HAP-1 (cell line): ENCODE data around the gene SYT1.
A peak's percentile ranks its signal among the peaks of the same experiment; 100 is the strongest.
"Not testable (repeated sequence)": the region's sequence is repeated elsewhere in the genome, so short reads cannot be mapped to it uniquely, and the experiment has no call there.

Experiments
- DNase-seq, 2 experiments: peaks; one replicate each; pipeline ENCODE4 v3.0.0-alpha.2; 2016 to 2020; ENCODE audit warnings: low spot score in 2 of 2
- H3K27me3 ChIP-seq: fragments of 250-450 bp; sonication (Bioruptor Pico); 2 replicates; pipeline ENCODE4 v1.5.1; 2020; ENCODE audit warnings: low read depth, mild to moderate bottlenecking, moderate library complexity
- H3K36me3 ChIP-seq: fragments of 250-450 bp; sonication (Bioruptor Pico); replicated peaks from 2 replicates; pipeline ENCODE4 v1.5.1; 2020; ENCODE audit warnings: mild to moderate bottlenecking
- H3K4me1 ChIP-seq: fragments of 250-450 bp; sonication (Bioruptor Pico); 2 replicates; pipeline ENCODE4 v1.5.1; 2020; ENCODE audit warnings: mild to moderate bottlenecking
- H3K4me3 ChIP-seq: fragments of 250-450 bp; sonication (Bioruptor Pico); 2 replicates; pipeline ENCODE4 v1.5.1; 2020; ENCODE audit warnings: mild to moderate bottlenecking, moderate library complexity
- H3K9me3 ChIP-seq: fragments of 250-450 bp; sonication (Bioruptor Pico); 2 replicates; pipeline ENCODE4 v1.5.1; 2020; ENCODE audit warnings: mild to moderate bottlenecking, moderate library complexity
- in situ Hi-C: fragments of 300-500 bp; cut with MboI; formaldehyde crosslinking; loops from 3 replicates; pipeline ENCODE4 v1.14.3; 2020; ENCODE audit warnings: low sequenced_read_pairs, inconsistent platforms, mixed read lengths

SYT1 gene

DNA sequence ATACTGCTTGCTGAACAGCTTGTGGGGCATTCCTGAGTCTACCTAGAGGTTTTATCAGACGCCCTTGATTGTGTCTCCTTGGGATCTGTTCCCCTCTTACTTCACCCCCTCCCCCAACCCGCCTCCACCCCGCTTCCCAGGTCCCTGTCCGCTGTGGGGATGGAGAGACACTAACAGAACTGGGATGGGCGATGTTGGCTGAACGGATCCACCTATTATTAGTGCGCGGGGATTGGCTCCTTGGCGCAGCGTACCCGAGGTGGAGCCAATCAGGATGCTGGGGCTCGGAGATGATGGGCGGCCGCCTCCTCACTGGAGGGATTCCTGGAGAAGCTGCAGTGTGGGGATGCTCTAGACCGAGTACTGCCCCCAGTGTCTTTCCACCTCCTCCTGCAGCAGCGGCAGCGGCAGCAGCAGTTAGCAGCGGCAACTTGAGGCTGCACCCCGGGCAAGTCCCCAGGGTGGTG is at the start of gene SYT1:
Gene SYT1 (plus strand): TSS at position 372 of the 467 bp plus-strand sequence.
- Histone ChIP-seq H3K4me3 (no peak within 1 kb of the TSS), H3K9me3 (no peaks in the 10 kb centered on the region), H3K27me3 (no peaks in the 10 kb centered on the region), H3K36me3 (no peaks in the 10 kb centered on the region), H3K4me1 (0 out of 2 replicates have a peak, but pooled peaks cover 3% of the 10 kb centered on the region)
- in situ Hi-C loops = no loop called here
- no peak for DNase-seq

DNA sequence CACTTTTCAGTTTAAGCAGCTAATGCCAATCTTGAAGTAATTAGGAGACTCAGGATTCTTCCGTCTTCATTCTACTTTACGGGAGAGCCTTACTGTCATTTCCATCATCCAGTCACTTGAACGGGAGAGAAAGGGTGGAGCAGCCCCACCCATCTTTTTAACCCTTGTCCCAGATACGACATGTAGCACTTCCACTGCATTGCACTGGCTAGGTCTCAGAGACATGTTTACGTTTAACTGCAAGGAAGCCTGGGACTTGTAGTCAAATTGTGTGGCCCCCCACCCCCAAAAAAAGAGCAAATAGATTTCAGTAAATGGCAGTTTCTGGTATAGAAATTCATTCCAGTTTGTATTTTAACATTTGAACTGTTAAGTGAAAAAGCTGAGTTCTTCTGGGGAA is 46.1 kb upstream of the SYT1 start:
- Histone ChIP-seq H3K4me3 (no peak overlapping the region), H3K9me3 (no peaks in the 10 kb centered on the region), H3K36me3 (no peaks in the 10 kb centered on the region), H3K27me3 (no peaks in the 10 kb centered on the region), H3K4me1 (no peaks in the 10 kb centered on the region)
- in situ Hi-C loops = no loop called here
- peak; percentile 13 to 18 for DNase-seq

- Histone ChIP-seq H3K4me1 (no peaks in the 10 kb centered on the region), H3K4me3 (no peak overlapping the region), H3K36me3 (no peaks in the 10 kb centered on the region), H3K9me3 (no peaks in the 10 kb centered on the region), H3K27me3 (no peaks in the 10 kb centered on the region)
- no peak for DNase-seq
- in situ Hi-C loops = no loop called here
These were observed 43.6 kb upstream of the SYT1 start for GRCh38 chr12:78820946-78821345.

DNA sequence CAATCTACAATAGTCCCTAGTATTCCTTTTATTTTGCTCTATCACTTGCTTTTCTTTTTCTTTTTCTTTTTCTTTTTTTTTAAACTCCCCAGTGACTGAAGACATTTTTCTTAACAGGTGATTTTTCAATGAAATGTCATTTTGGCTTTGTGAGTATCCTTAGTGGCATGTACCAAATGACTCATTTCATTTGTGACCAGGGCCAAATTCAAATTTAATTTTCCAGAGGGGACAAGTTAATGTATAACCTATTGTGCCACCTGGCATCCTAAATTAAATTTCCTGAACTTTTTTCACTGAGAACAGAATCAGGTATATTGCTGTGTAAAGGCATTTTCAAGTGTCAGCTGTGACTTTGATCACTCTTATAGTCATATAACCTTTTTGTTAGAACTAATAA is 39.7 kb upstream of the SYT1 start:
- no peak for DNase-seq
- in situ Hi-C loops = no loop called here
- Histone ChIP-seq H3K4me1 (no peaks in the 10 kb centered on the region), H3K4me3 (no peak overlapping the region), H3K36me3 (no peaks in the 10 kb centered on the region), H3K27me3 (no peaks in the 10 kb centered on the region), H3K9me3 (no peaks in the 10 kb centered on the region)

DNA sequence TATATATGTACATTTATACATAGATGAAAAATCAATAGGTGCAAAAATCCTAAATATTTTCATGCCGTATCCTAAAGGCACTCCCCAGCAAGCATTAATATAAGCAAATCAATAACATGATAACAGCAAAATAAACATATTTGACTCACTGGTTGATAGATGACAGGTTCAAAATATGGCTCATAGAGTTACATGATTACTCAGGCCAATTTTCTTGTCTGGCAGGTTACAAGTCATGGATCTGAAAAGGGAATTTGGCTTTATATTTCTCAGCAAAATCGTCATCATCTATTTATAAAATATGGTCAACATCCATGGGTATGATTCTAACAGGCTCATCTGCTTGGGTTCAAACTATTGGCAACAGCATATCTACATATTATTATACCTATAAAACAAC is 34.9 kb upstream of the SYT1 start:
- Histone ChIP-seq H3K27me3 (no peaks in the 10 kb centered on the region), H3K4me1 (no peaks in the 10 kb centered on the region), H3K36me3 (no peaks in the 10 kb centered on the region), H3K4me3 (no peak overlapping the region), H3K9me3 (no peaks in the 10 kb centered on the region)
- in situ Hi-C loops = no loop called here
- no peak for DNase-seq

- no peaks in the 10 kb centered on the region for H3K27me3 ChIP-seq
- H3K9me3 ChIP-seq = no peaks in the 10 kb centered on the region
- DNase-seq = no peak
- H3K4me3 ChIP-seq = no peak overlapping the region
- H3K36me3 ChIP-seq = no peaks in the 10 kb centered on the region
- in situ Hi-C loops = no loop called here
- H3K4me1 ChIP-seq = no peaks in the 10 kb centered on the region
These were observed 29.1 kb upstream of the SYT1 start for GRCh38 chr12:78835493-78835892.

GRCh38 chr12:78840518-78841019 is 24.0 kb upstream of the SYT1 start:
- in situ Hi-C loops = not testable (repeated sequence)

GRCh38 chr12:78853231-78853630 is 11.3 kb upstream of the SYT1 start:
- DNase-seq = no peak
- Histone ChIP-seq H3K36me3 (no peaks in the 10 kb centered on the region), H3K4me3 (no peak overlapping the region), H3K9me3 (no peaks in the 10 kb centered on the region), H3K4me1 (no peaks in the 10 kb centered on the region), H3K27me3 (no peaks in the 10 kb centered on the region)
- in situ Hi-C loops = no loop called here

More at GRCh38 chr12:78840518-78841019, 24.0 kb upstream of the SYT1 start:
- H3K36me3 ChIP-seq, H3K4me3 ChIP-seq, H3K27me3 ChIP-seq, H3K9me3 ChIP-seq, H3K4me1 ChIP-seq, DNase-seq: not testable (repeated sequence)

GRCh38 chr12:78863482-78864402 is 832 bp upstream of the SYT1 start:
- no peak for DNase-seq
- H3K4me3 ChIP-seq = no peak overlapping the region
- in situ Hi-C loops = no loop called here

DNA sequence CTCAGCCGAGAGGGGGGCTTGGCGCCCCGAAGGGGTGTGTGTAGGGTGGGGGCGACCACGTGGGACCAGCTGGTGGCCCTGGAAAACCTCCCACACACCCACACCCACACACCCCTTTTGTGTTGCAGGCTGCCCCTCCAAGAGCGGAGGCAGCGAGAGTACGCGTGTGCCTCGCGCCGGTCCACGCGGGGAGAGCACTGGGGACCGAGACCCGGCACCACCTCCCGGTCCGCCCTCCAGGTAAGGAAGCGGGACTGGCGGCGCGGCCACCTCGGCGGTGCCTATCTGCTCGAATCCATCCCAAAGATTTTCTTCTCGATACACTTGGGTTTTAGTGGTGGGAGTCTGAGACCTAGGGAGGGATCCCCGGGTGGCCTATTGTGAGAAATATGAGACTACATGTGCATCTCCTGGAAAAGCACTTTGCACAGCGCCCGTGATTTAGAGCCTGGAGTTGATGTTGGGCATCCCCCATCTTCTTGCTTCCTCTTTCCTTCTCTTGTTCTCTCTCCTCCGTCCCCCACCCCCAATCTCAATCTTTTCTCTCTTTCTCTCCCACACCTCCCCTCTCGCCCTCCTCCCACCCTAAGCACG is 393 bp downstream of the SYT1 start:
- Histone ChIP-seq H3K36me3 (no peaks in the 10 kb centered on the region), H3K27me3 (no peaks in the 10 kb centered on the region), H3K9me3 (no peaks in the 10 kb centered on the region), H3K4me1 (0 out of 2 replicates have a peak, but pooled peaks cover 3% of the 10 kb centered on the region), H3K4me3 (no peak overlapping the region)
- DNase-seq = no peak
- in situ Hi-C loops = no loop called here

More at GRCh38 chr12:78863482-78864402, 832 bp upstream of the SYT1 start:
- Histone ChIP-seq H3K27me3 (no peaks in the 10 kb centered on the region), H3K4me1 (0 out of 2 replicates have a peak, but pooled peaks cover 3% of the 10 kb centered on the region), H3K9me3 (no peaks in the 10 kb centered on the region), H3K36me3 (no peaks in the 10 kb centered on the region)

DNA sequence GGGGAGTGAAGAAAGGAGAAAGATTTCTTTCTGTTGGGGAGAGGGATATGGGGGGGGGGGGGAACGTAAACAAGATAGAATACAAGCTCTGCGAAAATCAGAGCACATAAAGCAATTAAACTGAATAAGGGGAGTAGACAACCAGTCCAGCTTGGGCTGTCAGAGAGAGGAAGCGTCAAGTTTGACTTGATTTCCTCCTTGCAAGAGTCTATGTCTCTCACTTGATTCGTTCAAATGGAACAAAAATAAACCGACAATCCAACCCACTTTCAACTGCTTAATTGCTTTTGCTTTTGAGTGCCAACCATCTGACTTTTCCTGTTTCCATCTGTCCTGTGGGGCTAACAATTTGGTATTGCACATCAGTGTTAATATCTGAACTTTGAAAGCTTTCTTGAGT is 942 bp downstream of the SYT1 start:
- H3K36me3 ChIP-seq = no peaks in the 10 kb centered on the region
- DNase-seq = no peak
- 0 out of 2 replicates have a peak, but pooled peaks cover 3% of the 10 kb centered on the region for H3K4me1 ChIP-seq
- no peak overlapping the region for H3K4me3 ChIP-seq
- no peaks in the 10 kb centered on the region for H3K9me3 ChIP-seq
- H3K27me3 ChIP-seq = no peaks in the 10 kb centered on the region
- in situ Hi-C loops = no loop called here

DNA sequence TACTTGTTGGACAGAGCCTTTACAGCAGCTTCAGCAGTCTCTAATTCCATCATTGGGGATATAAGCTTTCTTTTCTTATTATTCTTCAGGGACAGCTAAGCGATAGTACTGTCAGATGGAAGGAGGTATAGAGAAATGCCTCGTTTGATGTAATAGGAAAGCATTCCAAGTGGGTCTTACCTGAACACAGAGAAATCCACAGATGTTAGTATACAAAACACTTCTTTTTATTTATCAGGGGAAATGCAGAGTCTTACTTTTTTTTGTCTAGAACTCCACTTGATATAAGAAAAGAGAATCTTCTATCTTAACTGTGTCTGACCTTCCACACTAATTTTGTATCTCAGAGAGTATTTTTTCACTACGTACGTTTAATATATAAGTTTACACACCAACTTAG is 1.9 kb downstream of the SYT1 start:
- no peaks in the 10 kb centered on the region for H3K36me3 ChIP-seq
- H3K27me3 ChIP-seq = no peaks in the 10 kb centered on the region
- no peaks in the 10 kb centered on the region for H3K9me3 ChIP-seq
- in situ Hi-C loops = no loop called here
- peaks cover 8% of the 10 kb centered on the region for H3K4me1 ChIP-seq
- no peak overlapping the region for H3K4me3 ChIP-seq
- DNase-seq = no peak

DNA sequence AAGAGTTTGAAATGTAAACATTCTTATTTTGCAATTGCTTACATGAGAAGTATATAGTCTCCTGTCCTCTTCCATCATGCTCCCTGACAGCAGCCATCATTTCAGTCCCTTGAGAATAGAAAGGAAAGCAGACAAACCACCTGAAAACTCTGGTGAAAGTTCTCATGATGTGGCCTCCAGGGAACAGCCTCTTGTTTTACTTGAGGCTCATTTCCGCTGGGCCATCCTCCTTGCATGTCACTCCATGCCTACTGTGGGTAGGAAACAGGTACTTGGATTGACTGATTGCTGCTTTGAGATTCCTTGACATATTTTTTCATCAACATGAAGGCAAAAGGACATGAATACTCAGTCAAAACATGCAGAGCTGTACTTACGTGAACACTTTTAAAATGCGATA is 6.0 kb downstream of the SYT1 start:
- Histone ChIP-seq H3K36me3 (no peaks in the 10 kb centered on the region), H3K4me1 (peaks cover 16% of the 10 kb centered on the region), H3K9me3 (no peaks in the 10 kb centered on the region), H3K27me3 (no peaks in the 10 kb centered on the region), H3K4me3 (no peak overlapping the region)
- no peak for DNase-seq
- in situ Hi-C loops = no loop called here

DNA sequence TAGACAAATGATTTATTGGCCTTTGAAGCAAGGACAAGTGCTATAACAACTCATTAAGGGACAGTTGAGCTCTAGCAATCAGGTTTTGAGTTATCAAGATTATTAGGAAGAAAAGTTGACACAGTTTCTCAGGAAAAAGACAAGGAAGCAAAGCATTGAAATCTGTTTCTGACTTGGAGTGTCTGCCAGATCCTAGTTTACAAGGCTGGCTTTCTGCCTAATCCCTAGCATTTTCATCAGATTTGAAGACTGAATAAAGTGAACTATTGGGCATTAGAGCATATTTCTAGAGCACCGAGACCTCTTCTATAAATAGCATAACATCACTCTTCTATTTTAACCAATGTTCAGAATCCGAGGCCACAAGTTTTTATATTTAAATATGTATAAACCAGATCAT is 7.0 kb downstream of the SYT1 start:
- Histone ChIP-seq H3K4me3 (no peak overlapping the region), H3K27me3 (no peaks in the 10 kb centered on the region), H3K36me3 (no peaks in the 10 kb centered on the region), H3K4me1 (peaks cover 16% of the 10 kb centered on the region), H3K9me3 (no peaks in the 10 kb centered on the region)
- in situ Hi-C loops = no loop called here
- peak; percentile 25 to 38 for DNase-seq
